HG03039 (cell line): ENCODE measurements around the gene DBH.

Experiments
- ATAC-seq: cut with Tn5 transposase; IDR thresholded peaks from one replicate; pipeline ENCODE4 v1.9.1; 2021; ENCODE audit warnings: mild to moderate bottlenecking, moderate library complexity; ENCODE audit not compliant: unreplicated experiment

Gene DBH

DNA sequence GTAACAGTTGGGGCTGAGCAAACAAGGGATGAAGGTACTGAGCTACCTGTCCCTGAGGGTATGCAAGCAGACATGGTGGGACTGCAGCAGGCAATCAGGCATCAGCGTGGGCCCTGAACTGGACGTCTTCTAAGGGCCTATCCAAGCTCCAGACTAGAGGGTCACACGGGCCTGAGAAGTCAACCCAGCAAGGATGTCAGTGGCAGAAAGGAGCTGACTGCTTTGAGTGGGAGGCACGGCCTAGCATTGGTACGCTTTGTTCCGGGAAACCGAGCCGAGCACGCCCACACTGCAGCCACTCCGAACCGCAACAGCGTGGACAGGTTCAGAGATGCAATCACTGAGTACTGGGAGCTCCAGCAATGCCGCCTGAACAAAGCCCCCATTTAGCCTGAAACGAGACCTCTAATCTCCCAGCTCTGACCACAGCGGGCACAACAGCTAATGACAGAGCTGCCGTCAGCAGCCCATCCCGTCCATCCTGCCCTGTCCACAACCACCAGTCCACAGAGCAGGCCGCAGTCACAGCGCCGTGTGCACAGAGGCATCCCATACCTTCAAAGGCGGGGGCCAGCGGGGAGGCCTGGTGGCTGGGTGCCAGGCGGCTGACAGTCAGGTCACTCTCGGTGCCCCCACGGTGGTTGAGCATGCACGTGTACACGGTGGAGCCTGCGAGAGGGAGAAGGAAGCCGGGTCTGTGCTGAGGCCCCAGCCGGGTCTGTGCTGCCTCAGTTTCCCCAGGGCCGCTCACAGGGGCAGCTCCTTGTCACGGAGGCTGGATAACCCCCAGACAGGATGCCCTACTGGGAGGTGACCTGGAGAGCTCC lies 57.8 kb downstream of the DBH start:
- no peak for ATAC-seq

DNA sequence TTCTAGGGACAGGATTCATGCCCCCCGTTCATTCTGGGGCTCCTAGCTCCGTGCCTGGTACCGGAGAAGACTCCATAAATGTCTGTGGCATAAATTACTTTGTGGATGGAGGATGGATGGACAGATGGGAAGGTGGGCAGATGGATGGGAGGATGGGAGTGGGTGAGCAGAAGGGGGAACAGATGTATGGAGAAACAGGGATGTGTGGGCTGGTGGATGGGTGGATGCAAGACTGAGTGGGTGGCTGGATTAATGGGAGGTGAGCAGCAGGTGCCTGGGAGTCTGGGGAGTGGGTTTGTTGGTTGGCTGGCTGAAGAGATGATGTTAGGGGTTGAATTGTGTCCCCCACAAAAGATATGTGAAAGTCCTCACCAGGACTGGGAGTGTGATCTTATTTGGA lies 58.5 kb downstream of the DBH start:
- ATAC-seq: no peak

DNA sequence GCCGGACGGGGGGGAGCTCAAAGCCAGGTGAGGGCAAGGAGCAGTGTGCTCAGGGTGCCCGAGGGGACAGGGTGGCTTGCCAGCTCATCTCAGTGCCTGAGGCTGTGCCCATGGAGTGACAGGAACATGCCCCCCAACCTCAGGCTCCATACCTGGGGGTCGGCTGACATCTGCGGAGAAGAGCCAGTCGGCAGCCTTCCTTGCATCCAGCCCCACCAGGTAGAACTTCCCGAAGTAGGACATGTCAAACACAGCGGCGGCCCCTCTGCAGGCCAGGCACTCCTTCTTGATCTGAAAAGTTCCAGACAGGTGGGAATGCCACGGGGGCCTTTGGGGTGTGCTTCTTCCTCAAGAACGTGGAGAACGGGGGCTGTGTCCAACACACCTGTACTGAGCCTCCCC lies 59.9 kb downstream of the DBH start:
- no peak for ATAC-seq

DNA sequence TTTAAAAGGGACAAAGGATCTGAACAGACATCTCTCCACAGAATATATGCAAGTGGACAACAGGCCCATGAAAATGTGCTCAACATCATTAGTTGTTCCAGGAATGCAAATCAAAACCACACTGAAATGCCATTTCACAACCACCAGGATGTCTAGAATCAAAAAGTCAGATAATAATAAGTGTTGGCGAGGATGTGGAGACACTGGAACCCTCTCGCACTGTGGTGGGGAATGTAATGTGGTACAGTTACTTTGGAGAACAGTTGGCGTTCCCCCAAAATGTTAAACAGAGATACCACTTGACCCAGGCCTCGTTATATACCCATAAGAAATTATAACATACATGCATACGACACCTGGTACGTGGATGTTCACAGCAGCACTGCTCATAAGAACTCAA lies 63.4 kb downstream of the DBH start:
- no peak for ATAC-seq

DNA sequence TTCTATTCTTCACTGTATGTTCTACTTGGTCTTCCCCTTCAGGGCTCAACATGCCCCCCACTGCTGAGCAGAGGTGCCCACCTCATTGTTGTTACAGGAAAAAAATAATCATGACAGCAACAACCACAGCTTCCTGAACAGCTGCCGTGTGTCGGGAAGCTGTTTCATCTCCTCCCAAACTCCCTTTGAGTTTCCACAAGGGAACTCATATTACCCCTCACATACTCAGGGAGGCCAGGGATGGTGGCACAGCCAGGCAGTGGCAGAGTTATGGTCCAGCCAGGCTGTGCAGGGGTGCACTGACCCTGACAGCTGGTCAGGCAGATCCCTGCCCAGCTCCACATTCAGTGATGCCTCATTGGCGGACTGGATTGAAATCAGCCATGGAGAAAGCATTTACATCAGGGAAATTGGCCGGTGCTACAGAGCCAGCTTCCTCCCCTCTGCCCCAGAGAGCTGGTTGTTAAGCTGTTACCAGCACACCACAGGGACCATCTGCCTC lies 64.7 kb downstream of the DBH start:
- no peak for ATAC-seq

DNA sequence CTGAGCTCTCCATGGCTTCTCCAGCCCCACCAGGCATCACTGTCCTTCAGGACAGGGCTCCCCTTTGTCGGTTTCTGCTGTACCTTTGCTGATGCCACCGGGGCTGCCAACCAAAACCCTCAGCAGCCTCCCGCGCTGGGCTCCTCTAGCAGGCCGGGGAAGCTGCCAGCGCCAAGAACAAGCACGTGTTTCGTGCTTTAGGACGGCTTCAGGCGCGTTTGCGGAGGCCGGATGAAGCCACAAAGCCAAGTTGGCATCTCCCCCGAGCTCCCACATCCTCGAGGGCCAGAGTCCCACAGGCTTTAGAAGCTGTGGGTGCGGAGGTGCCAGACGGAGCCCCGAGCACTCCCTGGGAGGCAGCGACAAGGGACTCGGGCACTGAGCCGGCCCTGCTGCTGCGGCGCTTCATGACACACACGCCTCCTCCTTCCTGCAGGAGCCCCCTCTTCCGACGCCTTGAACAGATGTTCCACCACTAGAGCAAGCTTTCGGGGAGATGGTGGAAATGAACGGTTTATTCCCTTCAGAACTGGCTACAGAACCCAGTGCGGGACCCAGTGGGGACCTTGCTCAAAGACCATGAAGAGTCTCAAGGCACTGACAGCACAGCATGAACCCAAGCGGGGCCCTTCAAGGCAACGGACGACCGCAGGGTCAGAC lies 65.3 kb downstream of the DBH start:
- no peak for ATAC-seq

DNA sequence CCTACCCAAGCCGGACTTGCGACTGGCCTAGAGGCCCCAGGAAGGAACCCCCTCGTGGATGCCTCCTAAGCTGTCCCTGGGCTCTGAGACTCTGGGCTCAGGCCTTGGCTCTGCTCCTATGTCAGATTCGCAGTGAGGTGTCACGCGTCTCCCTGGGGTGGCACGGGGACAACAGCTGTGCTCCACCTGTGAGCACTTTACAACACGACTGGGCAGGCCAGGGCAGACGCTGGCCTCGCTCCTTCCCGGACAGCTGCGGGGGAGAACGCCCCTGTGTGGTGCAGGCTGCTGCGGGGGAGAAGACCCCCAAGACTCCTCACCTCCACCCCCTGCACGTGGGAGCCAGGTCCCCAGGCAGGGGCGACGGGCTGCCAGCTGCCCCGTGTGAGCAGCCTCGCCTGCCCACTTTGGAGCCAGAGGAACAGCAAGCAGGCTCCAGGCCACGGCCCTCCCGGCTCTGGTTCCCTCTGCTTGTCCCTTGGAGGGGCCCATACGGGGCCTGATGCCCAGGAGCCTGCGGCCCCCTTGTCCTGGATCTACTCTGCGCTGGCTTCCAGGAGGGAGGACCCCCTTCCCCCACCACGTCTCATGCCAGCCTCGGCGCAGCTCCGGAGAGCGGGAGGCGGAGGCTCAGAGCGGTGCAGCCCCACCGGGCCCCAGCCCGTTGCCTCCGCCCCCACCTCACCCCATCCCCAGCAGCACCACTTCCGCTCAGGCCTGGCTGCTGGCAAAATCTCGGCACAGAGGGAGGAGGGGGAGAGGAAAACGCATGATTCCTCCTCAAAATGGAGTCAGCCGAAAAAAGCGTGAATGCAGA lies 66.0 kb downstream of the DBH start:
- no peak for ATAC-seq

DNA sequence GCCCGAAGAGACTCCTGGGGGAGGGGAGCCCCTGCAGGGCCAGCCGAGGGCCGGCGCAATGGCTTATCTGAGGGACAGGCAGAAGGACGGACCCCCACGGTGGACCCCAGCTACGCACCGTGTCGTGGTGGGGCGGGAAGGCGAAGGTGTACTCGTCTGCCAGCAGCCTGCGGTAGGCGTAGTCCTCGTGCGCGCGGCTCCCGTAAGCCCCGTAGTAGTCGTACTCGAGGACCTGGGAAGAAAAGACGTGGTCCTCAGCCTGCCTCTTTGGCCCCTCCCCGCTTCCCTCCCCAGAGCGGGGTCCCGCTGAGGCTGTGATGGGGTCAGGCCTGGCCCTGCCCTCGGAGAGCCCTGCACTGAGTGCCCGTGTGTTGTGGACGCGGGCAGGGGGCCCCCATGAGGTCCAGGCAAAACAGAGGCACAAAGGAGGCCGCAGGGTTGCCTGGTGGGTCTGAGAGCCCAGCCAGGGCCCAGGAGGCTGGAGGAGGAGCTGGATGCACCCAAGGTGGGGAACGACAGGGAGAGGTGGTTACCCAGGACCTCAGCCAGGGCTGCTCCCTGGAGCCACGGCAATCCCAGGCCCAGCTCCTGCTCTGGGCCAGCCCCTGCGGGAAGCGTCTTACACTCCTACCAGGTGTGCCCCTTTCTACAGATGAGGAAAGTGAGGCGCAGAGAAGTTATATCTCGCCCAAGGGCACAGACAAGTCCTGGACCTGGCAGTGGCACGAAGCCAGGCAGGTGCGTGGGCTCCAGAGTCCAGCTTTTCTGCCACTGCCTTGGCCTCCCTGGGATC lies 66.8 kb downstream of the DBH start:
- no peak for ATAC-seq

DNA sequence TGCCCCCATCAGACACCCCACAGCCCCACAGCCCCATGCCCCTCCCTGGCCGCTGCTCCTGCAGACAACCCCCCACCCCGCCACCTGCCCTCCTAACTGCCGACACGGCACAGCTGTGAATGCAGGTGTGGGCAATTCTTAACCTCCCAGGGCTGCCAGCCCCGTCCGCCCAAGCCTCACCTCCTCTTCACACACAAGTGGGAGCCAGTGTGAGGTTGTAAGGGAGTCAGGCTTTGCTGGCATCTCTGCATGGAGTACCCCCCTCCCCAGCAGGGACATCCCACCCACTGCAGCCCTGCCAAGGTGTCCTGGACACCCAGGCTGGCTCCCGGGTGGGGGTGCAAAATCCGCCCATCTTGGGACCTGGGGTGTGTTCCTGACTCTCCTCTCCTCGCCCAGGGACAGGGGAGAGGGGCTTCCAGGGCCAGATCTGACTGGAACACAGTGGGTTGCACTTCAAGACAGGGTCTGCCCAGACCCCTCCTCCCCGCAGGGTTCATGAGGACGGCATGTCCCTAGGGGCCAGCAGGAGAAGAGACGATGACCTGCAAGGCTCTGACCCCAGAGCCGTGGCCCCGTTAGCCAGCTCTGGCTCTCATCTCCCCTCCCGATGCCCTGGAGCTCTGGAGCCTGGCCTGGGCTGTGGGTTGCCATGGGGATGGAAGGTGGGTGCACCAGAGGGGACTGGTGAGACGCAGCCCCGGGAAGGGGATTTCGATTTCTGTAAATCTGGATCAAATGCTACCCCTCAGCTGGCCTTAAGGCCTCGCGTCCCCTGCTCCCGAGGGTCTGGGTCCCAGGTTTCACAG lies 67.6 kb downstream of the DBH start:
- no peak for ATAC-seq

DNA sequence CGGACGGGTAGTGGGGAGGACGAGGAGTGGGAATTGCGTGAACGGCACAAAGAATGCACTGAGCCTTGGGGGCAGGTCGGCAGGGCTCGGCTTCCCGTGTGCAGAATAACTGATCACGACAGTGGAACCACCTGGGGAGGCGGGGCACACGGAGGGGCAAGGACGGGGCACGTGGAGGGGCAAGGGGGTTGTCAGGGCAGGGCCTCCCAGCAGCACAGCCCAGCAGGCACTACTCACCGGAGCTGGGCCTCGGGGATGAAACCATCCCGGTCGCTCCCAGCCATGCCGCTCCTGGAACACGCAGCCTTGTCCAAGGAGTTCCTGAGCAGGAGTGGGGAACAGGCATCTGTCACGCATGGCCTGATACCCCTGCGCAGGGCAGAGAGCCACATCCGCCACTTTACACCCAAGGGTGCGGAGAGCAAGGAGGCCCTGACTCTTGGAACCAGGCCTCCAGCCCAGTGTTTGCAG lies 68.6 kb downstream of the DBH start:
- ATAC-seq: no peak

DNA sequence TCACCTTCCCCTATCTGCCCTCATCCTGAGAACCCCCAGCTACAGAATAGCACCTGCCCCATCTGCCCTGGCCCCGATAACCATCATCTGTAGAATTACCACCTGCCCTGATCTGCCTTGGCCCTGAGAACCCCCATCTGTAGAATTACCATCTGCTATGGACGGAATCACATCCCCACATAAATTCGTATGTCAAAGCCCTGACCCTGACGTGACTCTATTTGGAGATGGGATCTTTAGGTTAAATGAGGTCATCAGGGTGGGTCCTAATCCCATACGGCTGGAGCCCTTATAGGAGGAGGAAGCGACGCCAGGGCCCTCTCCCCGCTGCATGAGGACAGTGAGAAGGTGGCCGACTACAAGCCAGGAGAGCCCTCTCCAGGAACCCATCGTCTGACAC lies 69.4 kb downstream of the DBH start:
- ATAC-seq: no peak

DNA sequence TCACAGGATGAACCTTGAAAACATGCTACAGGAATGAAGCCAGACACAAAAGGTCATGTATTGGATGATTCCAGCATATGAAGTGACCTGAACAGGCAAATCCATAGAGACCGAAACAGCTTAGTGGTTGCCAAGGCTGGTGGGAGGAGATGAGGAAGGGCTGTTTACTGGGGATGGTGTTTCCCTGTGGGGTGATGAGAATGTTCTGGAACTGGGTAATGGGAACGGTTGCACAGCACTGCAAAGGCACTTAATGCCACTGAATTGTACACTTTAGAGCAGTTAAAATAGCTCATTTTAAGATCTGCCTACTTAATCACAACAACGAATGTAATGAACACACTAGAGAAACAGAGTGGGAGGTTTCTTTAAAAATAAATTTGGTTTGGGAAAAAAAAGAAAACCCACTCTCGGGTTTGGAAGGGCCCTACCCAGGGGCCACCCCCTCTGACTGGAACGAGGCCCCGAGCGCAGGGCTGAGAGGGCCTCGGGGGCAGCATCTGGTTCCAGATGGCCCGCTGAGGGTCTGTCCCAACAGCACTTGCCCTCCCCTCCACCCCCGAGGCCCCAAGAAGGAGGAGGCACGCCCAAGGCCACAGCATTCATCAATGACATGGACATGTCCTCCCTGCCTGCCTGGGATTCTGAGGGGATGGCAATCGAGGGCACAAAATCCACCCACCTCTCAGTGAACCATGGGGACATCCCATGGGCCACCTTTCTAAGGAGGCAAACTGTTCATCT lies 70.3 kb downstream of the DBH start:
- no peak for ATAC-seq

DNA sequence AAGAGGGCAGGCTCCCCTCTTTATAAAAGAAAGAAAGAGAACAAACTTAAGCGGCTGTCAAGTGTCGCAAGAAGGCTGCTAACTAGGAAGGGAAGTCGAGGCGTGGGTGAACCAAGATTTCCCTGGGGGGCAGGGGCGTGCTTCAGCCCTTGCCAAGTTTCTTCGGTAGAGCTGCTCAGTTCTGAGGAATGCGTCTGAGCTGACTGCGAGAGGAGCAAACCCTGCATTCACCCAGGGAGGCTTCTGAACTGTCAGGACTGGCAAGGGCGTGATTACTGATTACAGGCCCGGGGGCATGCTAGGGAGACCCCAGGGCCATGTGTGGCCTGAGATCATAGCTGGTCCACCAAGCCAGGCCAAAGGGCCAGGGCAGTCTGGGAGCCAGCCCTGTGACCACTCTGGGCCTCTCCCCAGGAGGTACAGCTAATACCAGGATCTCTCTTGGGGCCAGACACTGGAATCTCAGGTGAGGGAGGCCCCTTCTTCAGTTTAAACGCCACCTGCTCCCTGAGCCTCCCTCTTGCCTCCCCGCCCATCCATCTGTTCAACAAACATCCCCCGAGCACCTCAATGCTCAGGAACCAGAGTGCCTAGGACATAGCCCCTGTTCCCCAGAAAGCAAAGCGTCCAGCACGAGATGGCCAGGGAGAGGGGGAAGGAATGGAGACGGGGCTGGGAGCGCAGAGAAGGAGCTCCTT lies 71.1 kb downstream of the DBH start:
- no peak for ATAC-seq

DNA sequence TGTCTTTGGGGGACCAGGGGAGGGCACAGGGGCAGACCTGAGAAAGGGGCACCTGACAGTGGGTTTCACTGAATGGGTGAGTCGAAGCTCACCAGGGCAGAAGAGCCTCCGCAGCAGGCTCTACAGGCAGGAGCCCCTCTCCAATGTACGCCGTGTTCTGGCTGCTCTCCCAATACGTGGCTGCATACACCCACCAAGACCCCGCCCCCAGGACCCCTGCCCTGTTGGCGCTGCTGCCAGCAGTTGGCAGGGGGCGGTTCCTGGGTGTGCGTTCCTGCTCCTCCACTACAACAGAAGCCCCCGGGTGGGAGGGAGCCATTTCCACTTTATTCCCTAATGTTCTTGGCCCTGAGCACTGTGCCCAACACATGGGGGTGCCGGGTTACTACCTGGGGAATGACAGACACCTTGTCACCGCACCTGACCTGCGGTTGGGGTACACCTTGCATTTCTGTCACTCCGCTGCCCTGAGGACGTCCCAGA lies 71.6 kb downstream of the DBH start:
- no peak for ATAC-seq

DNA sequence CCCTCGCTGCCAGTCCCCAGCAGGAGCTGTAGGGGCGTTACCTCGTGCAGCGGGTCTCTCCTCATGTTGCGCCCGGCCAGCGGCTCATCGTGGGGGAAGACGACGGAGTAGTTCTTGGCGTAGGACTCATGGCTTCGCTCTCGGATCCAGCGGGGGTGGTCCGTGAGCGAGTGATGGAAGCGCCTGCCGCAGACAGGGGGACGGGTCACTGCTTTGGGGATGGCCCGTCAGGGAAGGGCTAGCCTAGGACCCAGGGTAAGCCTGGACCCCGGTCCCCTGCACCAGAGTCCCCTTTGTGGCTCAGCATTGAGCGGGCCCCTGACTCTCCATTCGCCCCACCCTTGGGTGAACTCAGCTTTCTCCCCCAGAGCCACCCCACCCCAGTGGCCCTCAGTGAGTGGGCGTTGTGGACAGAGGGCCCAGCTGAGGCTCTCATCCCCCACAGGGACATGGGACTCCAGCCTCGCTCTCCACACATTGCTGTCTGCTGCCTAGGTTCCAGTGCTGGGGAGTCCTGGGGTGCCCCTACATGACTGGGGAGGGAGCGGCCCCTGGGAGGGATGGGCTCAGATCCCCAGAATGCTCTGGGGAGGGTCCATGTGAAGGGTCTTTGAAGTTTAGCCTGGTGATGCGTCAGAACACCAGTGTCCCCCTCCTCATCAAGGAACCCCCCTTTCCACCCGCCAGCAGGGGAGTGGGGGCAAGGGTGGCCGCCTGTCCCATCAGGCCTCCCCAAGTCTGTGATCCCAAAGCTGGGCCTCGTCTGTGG lies 72.3 kb downstream of the DBH start:
- ATAC-seq: no peak
